ENCODE data around the gene COMMD7.

GRCh38 chr20:32763202-32764004 lies 20.1 kb upstream of the COMMD7 start:
- no peak for TF ChIP-seq POLR2A (IDR thresholded peaks at IDR 0.05)
- no peak for TF ChIP-seq CTCF (IDR thresholded peaks at IDR 0.05)

All from esophagus squamous epithelium (tissue), 4 donors.